ENCODE data around the gene TPRA1.

- TF ChIP-seq CTCF (IDR thresholded peaks at IDR 0.05): peak; percentile 67
- TF ChIP-seq RAD21 (conservative IDR thresholded peaks at IDR 0.05 in 1 of 2, IDR thresholded peaks at IDR 0.05 in 1 of 2): peak; percentile 57 to 79
- TF ChIP-seq POLR2A (IDR thresholded peaks at IDR 0.05; ENCODE audit: low read length): no peak
- TF ChIP-seq JUNB (IDR thresholded peaks at IDR 0.05): no peak
- no peak for TF ChIP-seq SREBF2 (IDR thresholded peaks at IDR 0.05)
- TF ChIP-seq JUN (IDR thresholded peaks at IDR 0.05): no peak
- no peak for TF ChIP-seq GATA3 (IDR thresholded peaks at IDR 0.05; ENCODE audit: borderline replicate concordance)
- peak; percentile 28; the same call in 1 of the 2 replicates for TF ChIP-seq KDM5A (IDR thresholded peaks at IDR 0.05)
- TF ChIP-seq, protein P1, sequence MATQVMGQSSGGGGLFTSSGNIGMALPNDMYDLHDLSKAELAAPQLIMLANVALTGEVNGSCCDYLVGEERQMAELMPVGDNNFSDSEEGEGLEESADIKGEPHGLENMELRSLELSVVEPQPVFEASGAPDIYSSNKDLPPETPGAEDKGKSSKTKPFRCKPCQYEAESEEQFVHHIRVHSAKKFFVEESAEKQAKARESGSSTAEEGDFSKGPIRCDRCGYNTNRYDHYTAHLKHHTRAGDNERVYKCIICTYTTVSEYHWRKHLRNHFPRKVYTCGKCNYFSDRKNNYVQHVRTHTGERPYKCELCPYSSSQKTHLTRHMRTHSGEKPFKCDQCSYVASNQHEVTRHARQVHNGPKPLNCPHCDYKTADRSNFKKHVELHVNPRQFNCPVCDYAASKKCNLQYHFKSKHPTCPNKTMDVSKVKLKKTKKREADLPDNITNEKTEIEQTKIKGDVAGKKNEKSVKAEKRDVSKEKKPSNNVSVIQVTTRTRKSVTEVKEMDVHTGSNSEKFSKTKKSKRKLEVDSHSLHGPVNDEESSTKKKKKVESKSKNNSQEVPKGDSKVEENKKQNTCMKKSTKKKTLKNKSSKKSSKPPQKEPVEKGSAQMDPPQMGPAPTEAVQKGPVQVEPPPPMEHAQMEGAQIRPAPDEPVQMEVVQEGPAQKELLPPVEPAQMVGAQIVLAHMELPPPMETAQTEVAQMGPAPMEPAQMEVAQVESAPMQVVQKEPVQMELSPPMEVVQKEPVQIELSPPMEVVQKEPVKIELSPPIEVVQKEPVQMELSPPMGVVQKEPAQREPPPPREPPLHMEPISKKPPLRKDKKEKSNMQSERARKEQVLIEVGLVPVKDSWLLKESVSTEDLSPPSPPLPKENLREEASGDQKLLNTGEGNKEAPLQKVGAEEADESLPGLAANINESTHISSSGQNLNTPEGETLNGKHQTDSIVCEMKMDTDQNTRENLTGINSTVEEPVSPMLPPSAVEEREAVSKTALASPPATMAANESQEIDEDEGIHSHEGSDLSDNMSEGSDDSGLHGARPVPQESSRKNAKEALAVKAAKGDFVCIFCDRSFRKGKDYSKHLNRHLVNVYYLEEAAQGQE (IDR thresholded peaks at IDR 0.05): no peak
- no peak for TF ChIP-seq RFX5 (IDR thresholded peaks at IDR 0.05)
- TF ChIP-seq EHMT2 (IDR thresholded peaks at IDR 0.05; ENCODE audit: low read depth): no peak
Observed at GRCh38 chr3:127547761-127548605, 42.5 kb downstream of the TPRA1 start.

Measured in A549 (cell line).